SIG-M5 (cell line): ENCODE results near the gene RPL36AL.

Experiments
- DNase-seq: peaks from one replicate; lab custom pipeline; 2025; lab: John Stamatoyannopoulos, UW

The RPL36AL gene

GRCh38 chr14:49581209-49582112, 39.0 kb downstream of the RPL36AL start:
- no peak for DNase-seq

GRCh38 chr14:49579841-49580240, 40.6 kb downstream of the RPL36AL start:
- no peak for DNase-seq

GRCh38 chr14:49578141-49578540, 42.3 kb downstream of the RPL36AL start:
- no peak for DNase-seq

GRCh38 chr14:49574038-49574437, 46.4 kb downstream of the RPL36AL start:
- no peak for DNase-seq

- no peak for DNase-seq
These were observed 51.1 kb downstream of the RPL36AL start for GRCh38 chr14:49569281-49569680.
